Osteoblast (primary cell): ENCODE results near the gene KIF21B. TPM values are rescaled to one million over a fixed set of nuclear protein-coding genes. Genes with fewer than 3 reads are reported as not detected.

Experiments used
- DNase-seq: peaks from one replicate; pipeline ENCODE4 v3.0.0; 2011; ENCODE audit warnings: low spot score, mixed read lengths; ENCODE audit not compliant: insufficient read length; ENCODE audit errors: missing footprints
- H2AFZ ChIP-seq: 2 replicates; pipeline ENCODE4 v1.6.0; 2011; ENCODE audit warnings: mild to moderate bottlenecking, low read length
- H3K27ac ChIP-seq: 2 replicates; pipeline ENCODE4 v1.5.1; 2011; ENCODE audit warnings: mild to moderate bottlenecking, low read depth, low read length, moderate library complexity
- H3K27me3 ChIP-seq: 2 replicates; pipeline ENCODE4 v1.6.0; 2012; ENCODE audit warnings: mild to moderate bottlenecking, control low read depth, inconsistent platforms, low read length, moderate library complexity; ENCODE audit not compliant: insufficient read depth
- H3K36me3 ChIP-seq: 2 replicates; pipeline ENCODE4 v1.5.1; 2011; ENCODE audit warnings: mild to moderate bottlenecking, low read length, control low read depth, moderate library complexity; ENCODE audit not compliant: insufficient read depth
- H3K4me1 ChIP-seq: 2 replicates; pipeline ENCODE4 v1.5.1; 2011; ENCODE audit warnings: mild to moderate bottlenecking, low read length, control low read depth, moderate library complexity; ENCODE audit not compliant: insufficient read depth
- H3K4me2 ChIP-seq: 2 replicates; pipeline ENCODE4 v1.6.0; 2011; ENCODE audit warnings: mild to moderate bottlenecking, low read length; ENCODE audit not compliant: insufficient read depth
- H3K4me3 ChIP-seq: fragments of 200-600 bp; sonication (generic); 3 replicates; pipeline ENCODE4 v1.5.1; 2012; ENCODE audit warnings: mild to moderate bottlenecking, low read length, inconsistent platforms; ENCODE audit not compliant: insufficient read depth
- H3K79me2 ChIP-seq: 2 replicates; pipeline ENCODE4 v1.6.0; 2012; ENCODE audit warnings: mild to moderate bottlenecking, low read length, control low read depth, inconsistent platforms; ENCODE audit not compliant: insufficient read depth
- H3K9me3 ChIP-seq: 2 replicates; pipeline ENCODE4 v1.5.1; 2011; ENCODE audit warnings: low read depth, low read length, control low read depth
- H4K20me1 ChIP-seq: 2 replicates; pipeline ENCODE4 v1.6.0; 2012; ENCODE audit warnings: mild to moderate bottlenecking, low read length, control low read depth; ENCODE audit not compliant: insufficient read depth
- total RNA-seq: library from RNA; depleted of rRNA; stranded (reverse); fragments of >200 nt; gene quantifications from 2 replicates; pipeline ENCODE4 v1.2.3, GENCODE V29; 2012
- TF ChIP-seq, protein P1 (sequence below): IDR thresholded peaks from 2 replicates; pipeline ENCODE4 v1.5.1; 2011; ENCODE audit warnings: mild to moderate bottlenecking, low read depth, low read length, moderate library complexity; ENCODE audit errors: extremely low read depth

Gene KIF21B
- total RNA-seq, 1 donor: under 0.01 TPM

DNA sequence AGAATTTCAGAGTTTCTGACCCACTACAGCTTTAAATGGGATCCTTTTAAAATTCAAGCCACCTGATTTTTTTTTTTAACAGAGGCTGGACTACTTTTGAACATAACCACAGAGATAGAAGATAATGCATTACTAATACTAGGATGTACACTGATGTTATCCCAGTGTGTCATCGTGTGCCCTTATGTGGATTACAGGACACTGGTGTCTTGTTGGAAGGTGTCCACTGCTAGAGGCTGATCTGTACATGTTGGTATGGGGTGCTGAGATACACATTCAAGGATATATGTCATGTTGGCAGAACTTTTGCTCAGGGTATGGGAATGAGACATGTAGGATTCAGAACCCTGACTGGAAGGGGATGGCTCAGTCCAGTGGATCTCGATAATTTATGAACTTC, 72.5 kb downstream of the KIF21B start:
- no peak overlapping the region for H3K27ac ChIP-seq
- DNase-seq: no peak
- TF ChIP-seq, protein P1, sequence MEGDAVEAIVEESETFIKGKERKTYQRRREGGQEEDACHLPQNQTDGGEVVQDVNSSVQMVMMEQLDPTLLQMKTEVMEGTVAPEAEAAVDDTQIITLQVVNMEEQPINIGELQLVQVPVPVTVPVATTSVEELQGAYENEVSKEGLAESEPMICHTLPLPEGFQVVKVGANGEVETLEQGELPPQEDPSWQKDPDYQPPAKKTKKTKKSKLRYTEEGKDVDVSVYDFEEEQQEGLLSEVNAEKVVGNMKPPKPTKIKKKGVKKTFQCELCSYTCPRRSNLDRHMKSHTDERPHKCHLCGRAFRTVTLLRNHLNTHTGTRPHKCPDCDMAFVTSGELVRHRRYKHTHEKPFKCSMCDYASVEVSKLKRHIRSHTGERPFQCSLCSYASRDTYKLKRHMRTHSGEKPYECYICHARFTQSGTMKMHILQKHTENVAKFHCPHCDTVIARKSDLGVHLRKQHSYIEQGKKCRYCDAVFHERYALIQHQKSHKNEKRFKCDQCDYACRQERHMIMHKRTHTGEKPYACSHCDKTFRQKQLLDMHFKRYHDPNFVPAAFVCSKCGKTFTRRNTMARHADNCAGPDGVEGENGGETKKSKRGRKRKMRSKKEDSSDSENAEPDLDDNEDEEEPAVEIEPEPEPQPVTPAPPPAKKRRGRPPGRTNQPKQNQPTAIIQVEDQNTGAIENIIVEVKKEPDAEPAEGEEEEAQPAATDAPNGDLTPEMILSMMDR: no peak
- H3K4me2 ChIP-seq: no peak overlapping the region
- H3K79me2 ChIP-seq: no peaks in the 10 kb centered on the region
- H3K4me3 ChIP-seq: no peak overlapping the region
- peaks cover 4% of the 10 kb centered on the region for H3K9me3 ChIP-seq
- peaks cover 8% of the 10 kb centered on the region for H3K27me3 ChIP-seq
- H3K36me3 ChIP-seq: no peaks in the 10 kb centered on the region
- H4K20me1 ChIP-seq: no peaks in the 10 kb centered on the region
- no peaks in the 10 kb centered on the region for H3K4me1 ChIP-seq
- no peak overlapping the region for H2AFZ ChIP-seq

DNA sequence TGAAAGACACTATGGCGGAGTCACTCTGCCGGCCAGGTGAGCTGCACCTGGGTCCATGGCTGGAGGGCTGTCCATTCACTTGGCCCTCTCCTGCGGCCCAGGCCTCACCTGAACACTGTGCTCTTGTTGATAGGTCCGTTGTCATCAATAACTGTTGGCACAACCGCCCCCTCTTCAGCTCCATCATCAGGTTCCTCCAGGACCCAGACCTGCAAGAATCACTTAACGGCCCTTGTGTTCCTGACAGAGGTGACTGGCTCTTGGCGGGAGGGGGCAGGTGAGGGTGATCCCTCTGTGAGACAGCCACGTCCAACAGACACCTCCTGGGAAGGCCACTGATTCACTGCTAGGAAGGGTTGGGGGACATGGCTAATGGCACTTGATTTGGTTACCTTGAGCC, 73.9 kb downstream of the KIF21B start:
- Histone ChIP-seq H3K4me2 (no peak overlapping the region), H2AFZ (no peak overlapping the region), H3K36me3 (no peaks in the 10 kb centered on the region), H4K20me1 (no peaks in the 10 kb centered on the region), H3K9me3 (peaks cover 4% of the 10 kb centered on the region), H3K4me3 (no peak overlapping the region), H3K4me1 (no peaks in the 10 kb centered on the region), H3K79me2 (no peaks in the 10 kb centered on the region), H3K27ac (no peak overlapping the region), H3K27me3 (peaks cover 12% of the 10 kb centered on the region)
- TF ChIP-seq, protein P1: no peak
- no peak for DNase-seq

DNA sequence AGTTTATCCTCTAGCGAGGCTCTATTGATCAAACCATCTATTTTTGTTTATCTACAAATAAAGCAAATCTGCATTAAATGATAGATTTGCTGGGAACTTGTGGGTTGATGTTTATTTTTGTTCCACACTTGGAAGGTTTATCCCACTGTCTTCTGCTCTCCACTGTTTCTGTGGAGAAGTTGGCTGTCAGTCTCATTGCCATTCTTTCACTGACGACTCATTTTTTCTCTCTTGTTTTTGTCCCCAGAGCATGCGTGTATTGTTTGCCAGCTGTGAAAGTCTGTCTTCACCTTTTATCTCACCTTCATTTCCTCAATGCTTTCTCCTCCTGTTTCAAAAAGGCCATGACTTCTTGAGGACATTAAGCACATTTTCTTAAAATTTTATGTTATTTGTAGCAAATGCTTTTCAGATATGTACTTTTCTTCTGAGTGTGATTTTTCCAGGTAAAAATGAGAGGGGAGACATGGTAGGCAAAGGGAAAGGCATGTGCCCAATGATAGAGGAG, 76.4 kb downstream of the KIF21B start:
- Histone ChIP-seq H3K79me2 (no peaks in the 10 kb centered on the region), H3K36me3 (no peaks in the 10 kb centered on the region)
- TF ChIP-seq, protein P1: no peak

DNA sequence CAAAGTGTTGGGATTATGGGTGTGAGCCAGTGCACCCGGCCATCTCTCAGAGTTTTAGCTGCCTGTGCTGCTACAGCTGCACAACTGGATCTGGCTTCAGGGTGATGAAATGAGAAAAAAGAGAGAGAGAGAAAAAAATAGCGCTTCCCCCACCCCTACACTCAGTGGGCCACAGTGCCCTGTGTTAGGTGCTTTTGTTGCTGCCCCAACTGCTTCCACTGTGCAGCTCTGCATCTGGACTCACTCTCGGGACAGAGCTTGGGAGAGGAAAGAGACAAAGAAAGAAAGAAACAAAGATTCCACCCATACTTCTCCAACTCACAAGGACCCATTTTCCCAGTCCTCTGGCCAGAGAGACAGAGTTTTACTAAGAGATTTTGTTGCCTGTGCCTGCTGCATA, 78.4 kb downstream of the KIF21B start:
- no peak for DNase-seq
- H3K27ac ChIP-seq: no peak overlapping the region
- H3K36me3 ChIP-seq: no peaks in the 10 kb centered on the region
- no peaks in the 10 kb centered on the region for H3K4me1 ChIP-seq
- no peaks in the 10 kb centered on the region for H4K20me1 ChIP-seq
- H3K9me3 ChIP-seq: peaks cover 4% of the 10 kb centered on the region
- no peaks in the 10 kb centered on the region for H3K79me2 ChIP-seq
- H3K4me3 ChIP-seq: no peak overlapping the region
- H2AFZ ChIP-seq: no peak overlapping the region
- H3K27me3 ChIP-seq: peaks cover 7% of the 10 kb centered on the region
- TF ChIP-seq, protein P1: no peak
- no peak overlapping the region for H3K4me2 ChIP-seq

More for the DNA sequence above, 76.4 kb downstream of the KIF21B start:
- Histone ChIP-seq H3K4me3 (no peak overlapping the region), H3K9me3 (peaks cover 4% of the 10 kb centered on the region), H3K27ac (no peak overlapping the region), H3K4me1 (no peaks in the 10 kb centered on the region), H4K20me1 (no peaks in the 10 kb centered on the region), H3K27me3 (peaks cover 7% of the 10 kb centered on the region), H3K4me2 (no peak overlapping the region), H2AFZ (no peak overlapping the region)
- DNase-seq: no peak
